Uterus (tissue), 4 donors: ENCODE measurements around the gene PEG3. TPM values are rescaled to one million over a fixed set of nuclear protein-coding genes. Genes with fewer than 3 reads are reported as not detected.
"Not testable (repeated sequence)": the region's sequence is repeated elsewhere in the genome, so short reads cannot be mapped to it uniquely, and the experiment has no call there.

Source experiments
- DNase-seq, 2 donors: peaks; one replicate each; pipeline ENCODE4 v3.0.0-alpha.2; 2019 to 2020
- H3K27ac ChIP-seq, 2 donors: fragments of 200-600 bp; sonication (generic); 1 replicate in 1 of 2; 2 replicates in 1 of 2; pipeline ENCODE4 v1.5.1; 2016 to 2018
- H3K27me3 ChIP-seq, 2 donors: fragments of 200-600 bp; sonication (generic); one replicate each; pipeline ENCODE4 v1.5.1; 2018 to 2019; ENCODE audit warnings: control low read depth in 1 of 2
- H3K36me3 ChIP-seq, 2 donors: fragments of 200-600 bp; sonication (generic); one replicate each; pipeline ENCODE4 v1.5.1; 2019; ENCODE audit warnings: control low read depth in 1 of 2
- H3K4me1 ChIP-seq, 2 donors: fragments of 200-600 bp; sonication (generic); one replicate each; pipeline ENCODE4 v1.5.1; 2018 to 2019; ENCODE audit warnings: control low read depth in 1 of 2
- H3K4me3 ChIP-seq, 2 donors: fragments of 200-600 bp; sonication (generic); 1 replicate in 1 of 2; 2 replicates in 1 of 2; pipeline ENCODE4 v1.5.1; 2018 to 2019; ENCODE audit warnings: mild to moderate bottlenecking in 1 of 2
- H3K9me3 ChIP-seq, 2 donors: fragments of 200-600 bp; sonication (generic); one replicate each; pipeline ENCODE4 v1.5.1; 2019; ENCODE audit warnings: control low read depth in 1 of 2
- CTCF ChIP-seq, 4 experiments: fragments of 200-600 bp in 2 of 4; fragments of 450-650 bp in 2 of 4; sonication (generic) in 2 of 4; IDR thresholded peaks; one replicate each; pipeline ENCODE4 v1.5.1; 2016 to 2019; ENCODE audit warnings: antibody characterized with exemption in 4 of 4, mild to moderate bottlenecking in 2 of 4, moderate library complexity in 1 of 4
- POLR2A ChIP-seq, 2 donors: fragments of 450-650 bp; IDR thresholded peaks; one replicate each; pipeline ENCODE4 v1.6.1; 2016; ENCODE audit warnings: antibody characterized with exemption in 2 of 2, mild to moderate bottlenecking in 1 of 2, moderate library complexity in 1 of 2
- intact Hi-C: fragments of 100-400 bp; cut with DNase I; formaldehyde crosslinking; loops from one replicate; pipeline ENCODE4 v1.15.1; 2023; ENCODE audit warnings: low total_unique reads
- total RNA-seq, 4 donors: library from RNA; depleted of rRNA in 3 of 4; stranded (reverse); fragments of >200 nt in 3 of 4; gene quantifications; one replicate each; pipeline versions ENCODE4 v1.1.0 to v1.2.4, GENCODE V29; 2014 to 2023
- donor health status: DM: yes; HTN: yes; CAD: no.

The PEG3 gene
- total RNA-seq, 4 donors from 2014 or later, result 10.0 to 301 (median 42.1) TPM

GRCh38 chr19:56858026-56858425, 17.5 kb upstream of the PEG3 start:
- intact Hi-C loops, result no loop called here
- H3K36me3 ChIP-seq, result no peaks in the 10 kb centered on the region
- TF ChIP-seq POLR2A (IDR thresholded peaks at IDR 0.05), result no peak
- no peak for TF ChIP-seq CTCF (IDR thresholded peaks at IDR 0.05)
- DNase-seq, result no peak
- no peak overlapping the region for H3K4me3 ChIP-seq
- no peak overlapping the region for H3K27ac ChIP-seq
- H3K27me3 ChIP-seq, result no peaks in the 10 kb centered on the region
- no peaks in the 10 kb centered on the region for H3K9me3 ChIP-seq
- peaks cover 4 to 5% of the 10 kb centered on the region in 2 donors for H3K4me1 ChIP-seq

- H3K4me3 ChIP-seq, result no peak overlapping the region
- H3K4me1 ChIP-seq, result peaks cover 4 to 5% of the 10 kb centered on the region in 2 donors
- H3K9me3 ChIP-seq, result no peaks in the 10 kb centered on the region
- TF ChIP-seq CTCF (IDR thresholded peaks at IDR 0.05) (no peak), POLR2A (IDR thresholded peaks at IDR 0.05) (no peak)
- intact Hi-C loops, result no loop called here
- no peaks in the 10 kb centered on the region for H3K27me3 ChIP-seq
- H3K27ac ChIP-seq, result no peak overlapping the region
- DNase-seq, result no peak
- H3K36me3 ChIP-seq, result no peaks in the 10 kb centered on the region
Observed at GRCh38 chr19:56856822-56857221, 16.3 kb upstream of the PEG3 start.

GRCh38 chr19:56852361-56852760, 11.8 kb upstream of the PEG3 start:
- H3K27ac ChIP-seq, H3K36me3 ChIP-seq, DNase-seq, H3K9me3 ChIP-seq, intact Hi-C loops, H3K4me1 ChIP-seq, H3K4me3 ChIP-seq, H3K27me3 ChIP-seq: not testable (repeated sequence)

- intact Hi-C loops, result loop anchor here (10.0 kb wide), 1 partner anchor 1763 kb away; no protein-coding TSS in a partner anchor
- TF ChIP-seq CTCF (IDR thresholded peaks at IDR 0.05) (no peak), POLR2A (IDR thresholded peaks at IDR 0.05) (no peak)
- H3K36me3 ChIP-seq, result no peaks in the 10 kb centered on the region
- no peaks in the 10 kb centered on the region for H3K4me1 ChIP-seq
- no peak for DNase-seq
- H3K4me3 ChIP-seq, result no peak overlapping the region
- H3K9me3 ChIP-seq, result no peaks in the 10 kb centered on the region
- no peaks in the 10 kb centered on the region for H3K27me3 ChIP-seq
- H3K27ac ChIP-seq, result no peak overlapping the region
Observed at GRCh38 chr19:56848166-56848565, 7.6 kb upstream of the PEG3 start.

GRCh38 chr19:56842412-56842811, 1.9 kb upstream of the PEG3 start:
- intact Hi-C loops, result loop anchor here (10.0 kb wide), 1 partner anchor 1758 kb away; no protein-coding TSS in a partner anchor
- Histone ChIP-seq H3K4me3 (no peak overlapping the region), H3K27me3 (no peaks in the 10 kb centered on the region), H3K36me3 (no peaks in the 10 kb centered on the region), H3K4me1 (no peaks in the 10 kb centered on the region), H3K9me3 (no peaks in the 10 kb centered on the region), H3K27ac (no peak overlapping the region)
- no peak for TF ChIP-seq CTCF (IDR thresholded peaks at IDR 0.05)
- no peak for TF ChIP-seq POLR2A (IDR thresholded peaks at IDR 0.05)
- no peak for DNase-seq

GRCh38 chr19:56841193-56841543, 642 bp upstream of the PEG3 start:
- intact Hi-C loops, result loop anchor here (10.0 kb wide), 1 partner anchor 1756 kb away; no protein-coding TSS in a partner anchor
- H3K4me1 ChIP-seq, result no peaks in the 10 kb centered on the region
- TF ChIP-seq CTCF (IDR thresholded peaks at IDR 0.05) (no peak), POLR2A (IDR thresholded peaks at IDR 0.05) (no peak)
- no peaks in the 10 kb centered on the region for H3K36me3 ChIP-seq
- DNase-seq, result no peak
- H3K4me3 ChIP-seq, result peak overlapping the region in 1 of 2 donors; percentile 64
- no peaks in the 10 kb centered on the region for H3K27me3 ChIP-seq
- H3K27ac ChIP-seq, result peak overlapping the region; percentile 10 to 89
- H3K9me3 ChIP-seq, result no peaks in the 10 kb centered on the region
